Endothelial cell (in vitro differentiated cells): ENCODE data around the gene CCNY. TPM values are rescaled to one million over a fixed set of nuclear protein-coding genes. Genes with fewer than 3 reads are reported as not detected.
A peak's percentile ranks its signal among the peaks of the same experiment; 100 is the strongest.

Experiments
- DNase-seq: peaks from one replicate; pipeline ENCODE4 v3.0.0; 2021; ENCODE audit warnings: low spot score
- H3K27ac Mint-ChIP-seq: one replicate; pipeline ENCODE4 v1.8.0; 2021; ENCODE audit warnings: mixed read lengths, inconsistent platforms; ENCODE audit not compliant: unreplicated experiment
- H3K27me3 Mint-ChIP-seq: one replicate; pipeline ENCODE4 v1.8.0; 2021; ENCODE audit warnings: mild to moderate bottlenecking, moderate library complexity, mixed read lengths, inconsistent platforms; ENCODE audit not compliant: unreplicated experiment
- H3K36me3 Mint-ChIP-seq: one replicate; pipeline ENCODE4 v1.8.0; 2021; ENCODE audit warnings: mild to moderate bottlenecking, low read depth, mixed read lengths, inconsistent platforms; ENCODE audit not compliant: unreplicated experiment
- H3K4me1 Mint-ChIP-seq: one replicate; pipeline ENCODE4 v1.8.0; 2021; ENCODE audit warnings: mild to moderate bottlenecking, mixed read lengths, inconsistent platforms; ENCODE audit not compliant: unreplicated experiment
- H3K4me3 Mint-ChIP-seq: one replicate; pipeline ENCODE4 v1.8.0; 2021; ENCODE audit warnings: mild to moderate bottlenecking, mixed read lengths, inconsistent platforms; ENCODE audit not compliant: unreplicated experiment
- H3K9me3 Mint-ChIP-seq: one replicate; pipeline ENCODE4 v1.8.0; 2021; ENCODE audit warnings: mixed read lengths, inconsistent platforms; ENCODE audit not compliant: unreplicated experiment
- total RNA-seq: library from RNA; stranded (reverse); fragmentation: NEBNext Ultra II Directional; extraction: Animal tissue kit (Norgen Biotek cat#: 25700); gene quantifications from one replicate; pipeline ENCODE4 v1.2.1, GENCODE V29; 2021; ENCODE audit not compliant: unreplicated experiment
- TF ChIP-seq, protein P1 (sequence below): fragments of 200-600 bp; sonication (generic); IDR thresholded peaks from one replicate; pipeline ENCODE4 v1.5.0; 2021; ENCODE audit warnings: antibody characterized with exemption; ENCODE audit not compliant: unreplicated experiment

Gene CCNY
- total RNA-seq, 1 donor from 2014 or later, result 169 TPM

DNA sequence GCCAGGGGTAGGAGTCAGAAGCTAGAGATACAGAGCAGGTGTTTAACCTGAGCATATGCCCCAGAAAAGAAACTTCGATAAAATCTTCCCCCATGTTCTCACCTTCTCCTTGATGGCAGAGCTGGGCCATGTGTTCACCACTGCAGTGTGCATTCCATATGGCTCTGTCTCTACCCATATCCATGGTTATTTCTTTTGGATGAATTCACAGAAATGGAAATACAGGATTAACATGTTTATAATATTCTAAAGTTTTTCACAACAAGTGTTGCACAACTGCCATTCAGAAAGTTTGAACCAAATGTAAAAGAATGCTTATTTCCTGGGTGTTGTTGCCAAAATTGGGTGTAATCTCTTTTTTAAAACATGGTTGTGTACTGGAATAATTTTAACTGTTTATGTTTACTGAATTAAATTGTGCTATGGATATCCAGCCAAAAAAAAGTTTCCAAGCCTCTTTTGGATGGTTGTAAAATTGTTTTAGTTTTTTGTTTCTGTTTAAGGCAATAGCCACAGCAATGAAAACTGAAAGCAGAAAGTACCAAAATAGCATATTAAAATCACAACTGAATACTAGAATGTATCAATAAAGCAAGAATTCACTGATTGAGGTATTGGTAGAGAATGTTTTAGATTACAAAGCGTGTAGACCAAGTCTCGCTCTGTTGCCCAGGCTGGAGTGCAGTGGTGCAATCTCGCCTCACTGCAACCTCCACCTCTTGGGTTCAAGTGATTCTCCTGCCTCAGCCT, 19.9 kb upstream of the CCNY start:
- Mint-ChIP-seq H3K27me3 (peaks cover 2% of the 10 kb centered on the region), H3K4me1 (peaks cover 3% of the 10 kb centered on the region), H3K9me3 (no peaks in the 10 kb centered on the region), H3K27ac (no peak overlapping the region), H3K4me3 (no peak overlapping the region), H3K36me3 (peaks cover 20% of the 10 kb centered on the region)
- no peak for DNase-seq
- TF ChIP-seq, protein P1, sequence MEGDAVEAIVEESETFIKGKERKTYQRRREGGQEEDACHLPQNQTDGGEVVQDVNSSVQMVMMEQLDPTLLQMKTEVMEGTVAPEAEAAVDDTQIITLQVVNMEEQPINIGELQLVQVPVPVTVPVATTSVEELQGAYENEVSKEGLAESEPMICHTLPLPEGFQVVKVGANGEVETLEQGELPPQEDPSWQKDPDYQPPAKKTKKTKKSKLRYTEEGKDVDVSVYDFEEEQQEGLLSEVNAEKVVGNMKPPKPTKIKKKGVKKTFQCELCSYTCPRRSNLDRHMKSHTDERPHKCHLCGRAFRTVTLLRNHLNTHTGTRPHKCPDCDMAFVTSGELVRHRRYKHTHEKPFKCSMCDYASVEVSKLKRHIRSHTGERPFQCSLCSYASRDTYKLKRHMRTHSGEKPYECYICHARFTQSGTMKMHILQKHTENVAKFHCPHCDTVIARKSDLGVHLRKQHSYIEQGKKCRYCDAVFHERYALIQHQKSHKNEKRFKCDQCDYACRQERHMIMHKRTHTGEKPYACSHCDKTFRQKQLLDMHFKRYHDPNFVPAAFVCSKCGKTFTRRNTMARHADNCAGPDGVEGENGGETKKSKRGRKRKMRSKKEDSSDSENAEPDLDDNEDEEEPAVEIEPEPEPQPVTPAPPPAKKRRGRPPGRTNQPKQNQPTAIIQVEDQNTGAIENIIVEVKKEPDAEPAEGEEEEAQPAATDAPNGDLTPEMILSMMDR, result no peak

DNA sequence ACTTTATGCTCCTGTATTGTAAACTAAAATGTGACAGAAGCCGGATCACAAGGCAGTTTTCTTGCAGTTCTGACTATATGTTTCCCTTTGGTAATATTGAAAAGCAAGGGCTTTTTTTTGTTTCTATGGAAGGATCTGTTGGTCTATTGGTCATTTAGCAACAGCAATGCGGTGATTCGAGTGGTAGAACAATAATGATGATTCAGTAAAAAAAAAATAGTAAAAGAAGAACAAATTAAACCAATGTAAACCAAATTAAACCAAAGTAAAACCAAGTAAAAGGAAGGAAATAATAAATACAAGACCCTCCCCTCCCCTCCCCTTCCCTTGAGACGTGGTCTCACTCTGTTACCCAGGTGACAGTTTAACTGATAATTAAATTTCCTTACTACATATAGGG, 17.8 kb upstream of the CCNY start:
- H3K4me3 Mint-ChIP-seq, result no peak overlapping the region
- TF ChIP-seq, protein P1, result no peak
- H3K27ac Mint-ChIP-seq, result no peak overlapping the region
- no peak for DNase-seq
- no peaks in the 10 kb centered on the region for H3K9me3 Mint-ChIP-seq
- peaks cover 28% of the 10 kb centered on the region for H3K36me3 Mint-ChIP-seq
- H3K4me1 Mint-ChIP-seq, result no peaks in the 10 kb centered on the region
- H3K27me3 Mint-ChIP-seq, result no peaks in the 10 kb centered on the region

DNA sequence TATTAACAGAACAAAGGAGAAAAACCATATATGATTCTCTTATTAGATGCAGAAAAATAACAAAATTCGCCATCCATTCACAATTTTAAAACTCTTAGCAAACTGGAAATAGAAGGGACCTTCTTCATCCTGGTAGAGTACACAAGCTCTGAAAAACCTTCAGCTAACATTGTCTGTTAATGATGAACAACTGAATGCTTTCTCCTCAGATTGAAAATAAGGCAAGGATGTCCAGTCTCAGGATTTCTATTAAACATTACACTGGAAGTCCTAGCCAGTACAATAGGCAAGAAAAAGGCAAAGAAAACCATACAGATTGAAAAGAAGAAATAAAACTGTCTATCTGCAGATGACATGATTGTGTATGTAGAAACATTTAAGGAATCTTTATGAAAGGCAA, 16.0 kb upstream of the CCNY start:
- Mint-ChIP-seq H3K4me1 (no peaks in the 10 kb centered on the region), H3K27ac (no peak overlapping the region), H3K9me3 (no peaks in the 10 kb centered on the region), H3K27me3 (no peaks in the 10 kb centered on the region), H3K36me3 (peaks cover 25% of the 10 kb centered on the region), H3K4me3 (no peak overlapping the region)
- TF ChIP-seq, protein P1, result no peak
- no peak for DNase-seq

DNA sequence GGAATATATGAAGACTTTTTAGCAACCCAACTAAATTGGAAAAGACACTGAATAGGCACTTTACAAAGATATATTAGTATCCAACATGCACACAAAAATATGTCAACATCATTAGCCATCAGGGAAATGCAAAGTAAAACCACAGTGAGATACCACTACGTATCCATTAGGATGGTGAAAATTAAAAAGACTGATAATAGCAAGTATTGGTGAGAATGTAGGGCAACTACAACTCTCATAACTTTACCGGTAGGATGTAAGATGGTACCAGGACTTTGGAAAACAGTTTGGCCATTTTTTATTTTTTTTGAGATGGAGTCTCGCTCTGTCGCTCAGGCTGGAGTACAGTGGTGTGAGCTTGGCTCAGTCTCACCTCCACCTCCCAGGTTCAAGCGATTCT, 13.7 kb upstream of the CCNY start:
- H3K36me3 Mint-ChIP-seq, result peaks cover 10% of the 10 kb centered on the region
- DNase-seq, result no peak
- H3K9me3 Mint-ChIP-seq, result no peaks in the 10 kb centered on the region
- TF ChIP-seq, protein P1, result no peak
- H3K4me3 Mint-ChIP-seq, result peak overlapping the region; percentile 5
- H3K27ac Mint-ChIP-seq, result no peak overlapping the region
- H3K27me3 Mint-ChIP-seq, result no peaks in the 10 kb centered on the region
- no peaks in the 10 kb centered on the region for H3K4me1 Mint-ChIP-seq

DNA sequence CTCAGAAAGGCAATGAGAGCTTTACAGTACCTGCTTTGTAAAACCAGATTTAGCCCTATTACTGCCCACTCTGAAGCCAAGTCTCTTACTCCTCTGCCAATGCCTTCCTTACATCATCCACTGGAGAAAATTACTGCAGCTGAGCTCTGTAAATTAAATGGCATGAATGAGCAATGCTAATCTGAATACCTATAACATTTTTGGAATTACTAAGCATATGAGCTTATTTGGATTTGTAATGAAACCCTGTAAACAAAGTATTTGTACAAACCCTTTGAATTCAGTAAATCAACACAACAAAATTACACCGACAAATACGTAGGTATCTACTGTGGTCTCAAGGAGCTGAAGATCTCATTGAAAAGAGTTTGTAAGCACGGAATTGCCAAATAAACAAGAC, 12.1 kb upstream of the CCNY start:
- Mint-ChIP-seq H3K4me1 (peaks cover 2% of the 10 kb centered on the region), H3K9me3 (no peaks in the 10 kb centered on the region), H3K4me3 (no peak overlapping the region), H3K27me3 (no peaks in the 10 kb centered on the region), H3K36me3 (peaks cover 9% of the 10 kb centered on the region), H3K27ac (no peak overlapping the region)
- TF ChIP-seq, protein P1, result no peak
- no peak for DNase-seq
